K562 (cell line): ENCODE results near the gene ANO10. TPM values are rescaled to one million over a fixed set of nuclear protein-coding genes. Genes with fewer than 3 reads are reported as not detected.

Experiments
- ARID3B ChIP-seq: fragments of 250-450 bp; sonication (Bioruptor Pico); IDR thresholded peaks from 2 replicates; pipeline ENCODE4 v1.4.0; 2020; ENCODE audit warnings: borderline replicate concordance
- ATF6 ChIP-seq: sonication (generic); formaldehyde crosslinking; IDR thresholded peaks from 2 replicates; pipeline ENCODE4 v1.4.0; 2020; ENCODE audit warnings: mild to moderate bottlenecking, missing genetic modification reagents
- BCOR ChIP-seq: fragments of 450-650 bp; IDR thresholded peaks from 2 replicates; pipeline ENCODE4 v1.6.1; 2016
- FOXJ3 ChIP-seq: sonication (generic); formaldehyde crosslinking; IDR thresholded peaks from 2 replicates; pipeline ENCODE4 v1.4.0; 2020; ENCODE audit warnings: mild to moderate bottlenecking, missing genetic modification reagents
- NR0B1 ChIP-seq: fragments of 450-650 bp; IDR thresholded peaks from one replicate; pipeline ENCODE4 v1.6.1; 2018; ENCODE audit warnings: mild to moderate bottlenecking, moderate library complexity; ENCODE audit not compliant: partially characterized antibody
- SAFB ChIP-seq: fragments of 200-400 bp; formaldehyde crosslinking; IDR thresholded peaks from 2 replicates; pipeline ENCODE4 v1.6.1; 2017; ENCODE audit warnings: low read depth, low read length, borderline replicate concordance
- ZBTB40 ChIP-seq, 2 experiments: fragments of 450-650 bp in 1 of 2; sonication (generic) in 1 of 2; formaldehyde crosslinking in 1 of 2; IDR thresholded peaks; 2 replicates each; pipeline versions ENCODE4 v1.7.1 to v1.9.0; 2016 to 2022; ENCODE audit warnings: inconsistent platforms in 1 of 2, mild to moderate bottlenecking in 1 of 2, missing genetic modification reagents in 1 of 2
- ZKSCAN1 ChIP-seq: fragments of 150-350 bp; IDR thresholded peaks from 2 replicates; pipeline ENCODE4 v1.6.1; 2016; ENCODE audit warnings: low read depth, low read length
- ZNF449 ChIP-seq: fragments of 250-450 bp; sonication (Bioruptor Pico); IDR thresholded peaks from 2 replicates; pipeline ENCODE4 v1.8.0; 2022; ENCODE audit warnings: moderate library complexity, mild to moderate bottlenecking, inconsistent platforms
- polyA plus RNA-seq, 8 experiments: library from polyadenylated mRNA; depleted of rRNA in 4 of 8; stranded (reverse) in 5 of 8; unstranded in 3 of 8; fragments of >200 nt; fragmentation: Nextera tagmentation in 2 of 8; fragmentation: Illumina TruSeq in 1 of 8; extraction: Ambion mirVana in 2 of 8; extraction: Trizol in 1 of 8; gene quantifications; 2 replicates each; pipeline versions ENCODE4 v1.2.1 to v1.2.3, GENCODE V29; 2011 to 2014; ENCODE audit warnings: inconsistent platforms in 1 of 8, missing spikeins in 1 of 8
- total RNA-seq, 7 experiments: library from RNA; depleted of rRNA in 6 of 7; stranded (reverse); fragments of >200 nt in 6 of 7; fragmentation: Illumina TruSeq in 2 of 7; extraction: Trizol in 2 of 7; gene quantifications; 2 replicates each; pipeline versions ENCODE4 v1.2.1 to v1.2.3, GENCODE V29; 2011 to 2021; ENCODE audit warnings: low replicate concordance in 1 of 7

The ANO10 gene
- total and polyA plus RNA-seq, 9 of the 15 experiments (the other 6 are each of a cell fraction or from before 2014, with no cell fraction given) = 6.4 to 46.0 (median 32.3) TPM

GRCh38 chr3:43670635-43671522 is 49.1 kb upstream of the ANO10 start (continued):
- TF ChIP-seq ZBTB40 (IDR thresholded peaks at IDR 0.05) (0 out of 2 replicates have a peak, but pooled peaks have one; percentile 22), ZBTB40 (CRISPR knock-in tag; IDR thresholded peaks at IDR 0.05) (no peak), ARID3B (CRISPR knock-in tag) (no peak), ZKSCAN1 (no peak), BCOR (0 out of 2 replicates have a peak, but pooled peaks have one; percentile 28), SAFB (no peak), ZNF449 (CRISPR knock-in tag) (no peak), ATF6 (no peak), NR0B1 (no peak), FOXJ3 (no peak)
